GM23248 (cell line): ENCODE results near the gene ABHD10. TPM values are rescaled to one million over a fixed set of nuclear protein-coding genes. Genes with fewer than 3 reads are reported as not detected.
A peak's percentile ranks its signal among the peaks of the same experiment; 100 is the strongest.

Experiments used
- DNase-seq: peaks from one replicate; pipeline ENCODE4 v3.0.0-alpha.2; 2015
- H2AFZ ChIP-seq: fragments of 200-600 bp; sonication (generic); 2 replicates; pipeline ENCODE4 v1.6.1; 2016; ENCODE audit warnings: antibody characterized with exemption
- H3F3A ChIP-seq: fragments of 200-600 bp; sonication (generic); 2 replicates; pipeline ENCODE4 v1.6.1; 2016; ENCODE audit warnings: mild to moderate bottlenecking, antibody characterized with exemption, mixed run types; ENCODE audit not compliant: insufficient read depth
- H3K27ac ChIP-seq: fragments of 200-600 bp; sonication (generic); 2 replicates; pipeline ENCODE4 v1.5.1; 2016; ENCODE audit warnings: mild to moderate bottlenecking
- H3K27me3 ChIP-seq: fragments of 200-600 bp; sonication (generic); replicated peaks from 2 replicates; pipeline ENCODE4 v1.6.1; 2016; ENCODE audit warnings: mild to moderate bottlenecking; ENCODE audit not compliant: insufficient read depth
- H3K36me3 ChIP-seq: fragments of 200-600 bp; sonication (generic); 2 replicates; pipeline ENCODE4 v1.6.1; 2016; ENCODE audit warnings: low read depth, mild to moderate bottlenecking
- H3K4me1 ChIP-seq: fragments of 200-600 bp; sonication (generic); 2 replicates; pipeline ENCODE4 v1.6.1; 2016; ENCODE audit warnings: mild to moderate bottlenecking; ENCODE audit not compliant: insufficient read depth
- H3K4me2 ChIP-seq: fragments of 200-600 bp; sonication (generic); one replicate; pipeline ENCODE4 v1.6.1; 2016; ENCODE audit warnings: mild to moderate bottlenecking; ENCODE audit not compliant: unreplicated experiment
- H3K4me3 ChIP-seq: fragments of 200-600 bp; sonication (generic); 2 replicates; pipeline ENCODE4 v1.5.1; 2016; ENCODE audit warnings: mild to moderate bottlenecking
- H3K79me2 ChIP-seq: fragments of 200-600 bp; sonication (generic); 2 replicates; pipeline ENCODE4 v1.6.1; 2016; ENCODE audit warnings: mild to moderate bottlenecking; ENCODE audit not compliant: insufficient read depth
- H3K9ac ChIP-seq: fragments of 200-600 bp; sonication (generic); 2 replicates; pipeline ENCODE4 v1.6.1; 2016; ENCODE audit warnings: mild to moderate bottlenecking
- H3K9me2 ChIP-seq: fragments of 200-600 bp; sonication (generic); 2 replicates; pipeline ENCODE4 v1.6.1; 2016; ENCODE audit warnings: mixed run types, mild to moderate bottlenecking, moderate library complexity; ENCODE audit not compliant: insufficient read depth
- H3K9me3 ChIP-seq: fragments of 200-600 bp; sonication (generic); one replicate; pipeline ENCODE4 v1.6.1; 2017; ENCODE audit warnings: low read depth
- H4K20me1 ChIP-seq: fragments of 200-600 bp; sonication (generic); 2 replicates; pipeline ENCODE4 v1.6.0; 2016; ENCODE audit not compliant: insufficient read depth
- EZH2 ChIP-seq: fragments of 200-600 bp; sonication (generic); IDR thresholded peaks from 2 replicates; pipeline ENCODE4 v1.6.1; 2018; ENCODE audit warnings: antibody characterized with exemption, mild to moderate bottlenecking; ENCODE audit not compliant: insufficient read depth, poor library complexity, severe bottlenecking
- EZH2phosphoT487 ChIP-seq: fragments of 200-600 bp; sonication (generic); IDR thresholded peaks from 2 replicates; pipeline ENCODE4 v1.6.1; 2018; ENCODE audit warnings: antibody characterized with exemption, moderate library complexity, mild to moderate bottlenecking, low read depth; ENCODE audit not compliant: insufficient read depth
- WGBS, 2 experiments: methylation state at CpG; one replicate each; pipeline ENCODE4 v1.1.6; 2015 to 2017; ENCODE audit warnings: low lambda C conversion rate in 2 of 2, low coverage in 1 of 2; ENCODE audit errors: missing lambda C conversion rate in 2 of 2; 5-methylcytosine and 5-hydroxymethylcytosine counted together
- in situ Hi-C: fragments of 300-500 bp; cut with MboI; formaldehyde crosslinking; loops from 2 replicates; pipeline ENCODE4 v1.15.0; 2020
- polyA plus RNA-seq: library from polyadenylated mRNA; unstranded; fragments of >200 nt; fragmentation: Nextera tagmentation; extraction: Ambion mirVana; gene quantifications from 2 replicates; pipeline ENCODE4 v1.2.1, GENCODE V29; 2016
- total RNA-seq: library from RNA; depleted of rRNA; stranded (reverse); fragments of >200 nt; shearing (Covaris generic); gene quantifications from 2 replicates; pipeline ENCODE4 v1.2.3, GENCODE V29; 2014

ABHD10 gene
- total and polyA plus RNA-seq, 2 experiments from 2014 or later = 25.4 to 26.4 TPM

DNA sequence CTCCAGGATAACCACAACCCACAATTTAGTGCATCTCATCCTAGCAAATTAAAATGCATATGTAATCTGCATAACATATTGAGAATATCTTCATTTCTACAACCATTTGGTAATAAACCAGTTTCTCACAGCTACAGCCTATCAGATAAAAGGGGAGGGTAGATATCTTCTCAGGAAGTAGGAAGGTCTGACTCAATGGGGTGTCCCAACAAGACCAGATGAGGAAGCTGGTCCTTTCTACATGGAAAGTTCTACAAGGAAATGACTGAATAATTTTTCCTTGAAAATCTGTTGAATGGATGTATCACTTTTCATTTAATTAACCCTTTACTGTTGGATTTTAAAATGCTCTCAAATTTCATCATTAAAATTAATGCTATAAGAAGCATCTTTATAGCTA lies 38.3 kb downstream of the ABHD10 start:
- DNase-seq = peak; percentile 50
- no peak overlapping the region for H3K4me3 ChIP-seq
- H3K4me2 ChIP-seq = no peak overlapping the region
- in situ Hi-C loops = no loop called here
- TF ChIP-seq EZH2 (no peak), EZH2phosphoT487 (no peak)
- H3K79me2 ChIP-seq = no peaks in the 10 kb centered on the region
- H4K20me1 ChIP-seq = no peaks in the 10 kb centered on the region
- no peaks in the 10 kb centered on the region for H3K9me2 ChIP-seq
- no peak overlapping the region for H3K9ac ChIP-seq
- H2AFZ ChIP-seq = no peak overlapping the region
- no peak overlapping the region for H3K27ac ChIP-seq
- H3K36me3 ChIP-seq = no peaks in the 10 kb centered on the region
- no peaks in the 10 kb centered on the region for H3K9me3 ChIP-seq
- no peaks in the 10 kb centered on the region for H3K27me3 ChIP-seq
- no peaks in the 10 kb centered on the region for H3F3A ChIP-seq
- H3K4me1 ChIP-seq = peaks cover 3% of the 10 kb centered on the region; the same call in 1 of the 2 replicates

DNA sequence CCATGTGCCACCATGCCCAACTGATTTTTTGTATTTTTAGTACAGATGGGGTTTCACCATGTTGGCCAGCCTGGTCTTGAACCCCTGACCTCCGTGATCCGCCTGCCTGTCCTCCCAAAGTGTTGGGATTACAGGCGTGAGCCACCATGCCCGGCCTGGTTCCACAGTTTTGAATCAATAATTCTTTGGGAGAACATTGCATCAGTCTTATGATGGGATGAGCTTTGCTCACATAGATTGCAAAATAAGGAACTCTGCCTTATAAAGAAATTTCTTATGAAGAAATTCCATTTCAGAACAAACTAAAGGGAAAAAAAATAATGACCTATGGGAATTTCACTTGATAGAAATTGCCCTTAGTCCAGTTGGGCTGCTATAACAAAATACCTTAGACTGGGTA lies 39.9 kb downstream of the ABHD10 start:
- in situ Hi-C loops = no loop called here
- H3K9ac ChIP-seq = no peak overlapping the region
- H3K4me1 ChIP-seq = no peaks in the 10 kb centered on the region
- no peak overlapping the region for H3K4me2 ChIP-seq
- H3K27me3 ChIP-seq = no peaks in the 10 kb centered on the region
- no peaks in the 10 kb centered on the region for H3F3A ChIP-seq
- H3K4me3 ChIP-seq = no peak overlapping the region
- TF ChIP-seq EZH2 (no peak), EZH2phosphoT487 (no peak)
- H3K27ac ChIP-seq = no peak overlapping the region
- no peak for DNase-seq
- H3K9me3 ChIP-seq = no peaks in the 10 kb centered on the region
- no peak overlapping the region for H2AFZ ChIP-seq
- H3K36me3 ChIP-seq = no peaks in the 10 kb centered on the region
- no peaks in the 10 kb centered on the region for H4K20me1 ChIP-seq
- 96 to 98% methylated on average over 4 of the region's 4 CpGs for WGBS, 2 experiments
- no peaks in the 10 kb centered on the region for H3K79me2 ChIP-seq
- H3K9me2 ChIP-seq = no peaks in the 10 kb centered on the region

DNA sequence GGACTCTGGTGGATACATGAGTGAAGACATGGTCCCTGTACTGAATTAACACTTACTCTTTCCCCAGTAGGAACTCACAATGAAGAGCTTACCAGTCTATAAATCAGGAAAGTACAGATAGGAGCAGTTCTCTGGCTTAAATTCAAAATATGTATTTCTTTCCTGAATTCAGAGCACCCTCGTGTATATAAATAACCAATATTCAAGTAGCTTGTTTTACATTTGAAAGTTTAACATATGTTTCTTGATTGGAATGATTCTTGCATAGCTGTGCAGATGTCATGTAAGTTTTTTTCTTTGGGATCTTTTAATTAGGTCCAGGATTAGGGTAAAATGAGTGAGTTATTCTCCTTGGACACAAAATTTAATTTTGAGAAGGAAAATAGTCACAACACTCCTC lies 40.9 kb downstream of the ABHD10 start:
- TF ChIP-seq EZH2 (no peak), EZH2phosphoT487 (no peak)
- Histone ChIP-seq H3K9me2 (no peaks in the 10 kb centered on the region), H2AFZ (no peak overlapping the region), H3K27me3 (no peaks in the 10 kb centered on the region), H3K79me2 (no peaks in the 10 kb centered on the region), H3K9me3 (no peaks in the 10 kb centered on the region), H3K4me2 (no peak overlapping the region), H3F3A (no peaks in the 10 kb centered on the region), H3K9ac (no peak overlapping the region), H3K36me3 (no peaks in the 10 kb centered on the region), H3K4me3 (no peak overlapping the region), H3K27ac (no peak overlapping the region), H4K20me1 (no peaks in the 10 kb centered on the region), H3K4me1 (no peaks in the 10 kb centered on the region)
- 32 to 33% methylated on average over 1 of the region's 1 CpG for WGBS, 2 experiments
- DNase-seq = no peak
- in situ Hi-C loops = no loop called here

DNA sequence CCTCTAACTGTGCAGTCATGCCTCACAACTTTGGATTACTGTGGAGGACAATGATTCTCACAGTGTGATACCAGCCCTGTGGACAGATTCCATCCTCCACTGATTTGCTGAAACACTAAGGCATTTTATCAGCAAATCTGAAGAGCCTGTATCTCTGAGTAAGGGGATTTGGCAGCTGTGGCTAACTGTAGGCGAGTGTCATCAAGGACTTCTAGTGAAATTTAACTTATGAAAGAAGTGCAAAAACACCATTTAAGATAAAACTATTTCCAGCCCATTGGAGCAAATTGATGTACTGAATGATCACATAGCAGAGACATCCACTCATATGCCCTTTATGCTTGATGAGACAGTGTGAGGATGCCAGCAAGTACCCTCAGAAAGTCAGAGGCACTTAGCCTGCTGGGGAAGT lies 41.9 kb downstream of the ABHD10 start:
- Histone ChIP-seq H3K4me3 (no peak overlapping the region), H3K27ac (no peak overlapping the region), H3K27me3 (no peaks in the 10 kb centered on the region), H3K79me2 (no peaks in the 10 kb centered on the region), H3K9me2 (no peaks in the 10 kb centered on the region), H3F3A (no peaks in the 10 kb centered on the region), H2AFZ (no peak overlapping the region), H3K9ac (no peak overlapping the region), H3K36me3 (no peaks in the 10 kb centered on the region), H3K4me2 (no peak overlapping the region), H4K20me1 (no peaks in the 10 kb centered on the region), H3K9me3 (no peaks in the 10 kb centered on the region), H3K4me1 (no peaks in the 10 kb centered on the region)
- in situ Hi-C loops = no loop called here
- 80 to 92% methylated on average over 1 of the region's 1 CpG for WGBS, 2 experiments
- no peak for DNase-seq
- TF ChIP-seq EZH2 (no peak), EZH2phosphoT487 (no peak)

DNA sequence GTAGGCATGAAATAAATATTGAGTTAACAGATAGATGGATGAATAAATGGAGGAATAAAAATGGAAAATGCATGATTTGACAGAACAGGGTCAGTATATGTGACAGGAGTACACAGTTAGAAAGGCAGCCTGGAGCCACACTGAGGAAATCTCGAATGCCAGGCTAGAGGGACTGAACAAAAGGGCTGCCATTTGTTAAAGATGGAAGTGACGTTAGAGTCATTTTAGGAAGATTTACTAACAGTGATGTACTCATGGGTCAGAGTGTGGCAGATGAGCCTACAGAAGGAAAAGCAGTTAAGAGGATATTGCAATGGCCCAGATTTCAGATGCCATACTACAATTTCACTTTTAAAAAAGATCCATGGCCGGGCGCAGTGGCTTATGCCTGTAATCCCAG lies 48.3 kb downstream of the ABHD10 start:
- TF ChIP-seq EZH2phosphoT487 (no peak), EZH2 (no peak)
- Histone ChIP-seq H3K9me2 (no peaks in the 10 kb centered on the region), H2AFZ (no peak overlapping the region), H3K4me1 (no peaks in the 10 kb centered on the region), H3K4me2 (no peak overlapping the region), H3K9me3 (no peaks in the 10 kb centered on the region), H3K27ac (no peak overlapping the region), H3K27me3 (no peaks in the 10 kb centered on the region), H3K9ac (no peak overlapping the region), H3K36me3 (no peaks in the 10 kb centered on the region), H3F3A (no peaks in the 10 kb centered on the region), H3K4me3 (no peak overlapping the region), H4K20me1 (no peaks in the 10 kb centered on the region), H3K79me2 (no peaks in the 10 kb centered on the region)
- WGBS, 2 experiments = 91 to 94% methylated on average over 4 of the region's 4 CpGs
- in situ Hi-C loops = no loop called here
- no peak for DNase-seq
